Kidney epithelial cell (primary cell): ENCODE results near the gene MED13. TPM values are rescaled to one million over a fixed set of nuclear protein-coding genes. Genes with fewer than 3 reads are reported as not detected.

Experiments
- DNase-seq: peaks from one replicate; pipeline ENCODE4 v3.0.0-alpha.2; 2010; ENCODE audit warnings: low read depth
- H3K27me3 ChIP-seq: 2 replicates; pipeline ENCODE4 v1.6.0; 2011; ENCODE audit warnings: low read length; ENCODE audit not compliant: control insufficient read depth, insufficient read depth
- H3K36me3 ChIP-seq: 2 replicates; pipeline ENCODE4 v1.5.1; 2011; ENCODE audit warnings: low read length; ENCODE audit not compliant: control insufficient read depth, insufficient read depth
- H3K4me3 ChIP-seq: 2 replicates; pipeline ENCODE4 v1.5.1; 2011; ENCODE audit warnings: low read depth, mild to moderate bottlenecking, control low read depth, low read length
- total RNA-seq: library from RNA; depleted of rRNA; stranded (reverse); fragments of >200 nt; gene quantifications from 2 replicates; pipeline ENCODE4 v1.2.3, GENCODE V29; 2015
- TF ChIP-seq, protein P1 (sequence below): IDR thresholded peaks from 2 replicates; pipeline ENCODE4 v1.5.1; 2011; ENCODE audit warnings: mild to moderate bottlenecking, moderate library complexity, low read length, control low read depth, inconsistent platforms; ENCODE audit not compliant: insufficient read depth, poor library complexity, severe bottlenecking

The MED13 gene
- total RNA-seq, 1 donor from 2014 or later = 33.8 TPM

DNA sequence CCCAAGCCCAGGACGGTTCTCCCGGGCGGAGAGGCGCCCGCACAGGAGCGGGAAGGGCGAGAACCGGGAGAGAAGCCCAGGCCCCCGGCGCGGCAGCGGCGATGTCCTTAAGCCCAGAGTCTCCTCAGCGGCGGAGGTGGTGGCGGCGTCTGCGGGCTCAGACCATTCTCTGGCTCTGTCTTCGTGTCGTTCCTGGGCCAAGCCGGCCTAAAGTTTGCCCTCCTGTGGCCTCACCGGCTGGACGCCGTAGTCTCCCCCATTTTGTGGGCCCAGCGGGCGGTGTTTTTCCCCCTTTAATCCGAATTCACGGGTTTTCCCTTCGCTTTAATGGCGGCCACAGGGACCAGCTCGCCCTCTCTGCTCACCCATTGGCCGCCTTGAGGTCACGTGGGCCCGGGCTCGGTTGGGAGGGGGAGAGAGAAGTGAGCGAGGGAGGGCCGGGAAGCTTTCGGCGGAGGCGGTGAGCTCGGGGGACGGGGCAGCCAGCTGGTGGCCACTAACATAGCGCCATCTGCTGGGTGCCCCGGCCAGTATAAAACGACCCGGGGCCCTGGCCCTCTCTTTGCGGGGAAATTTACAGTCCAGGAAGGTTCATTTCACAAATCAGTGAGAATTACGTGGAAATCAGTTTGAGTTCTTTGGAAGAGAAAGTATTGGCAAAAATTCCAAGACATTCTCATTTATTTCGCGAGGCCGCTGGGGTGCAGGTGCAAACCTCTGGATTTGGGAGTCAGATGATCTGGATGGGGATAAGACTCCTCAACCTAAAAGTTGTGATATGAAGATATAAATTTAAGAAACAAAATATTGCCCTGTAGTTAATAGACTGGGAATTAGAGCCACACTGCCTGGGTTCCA lies 762 bp upstream of the MED13 start:
- DNase-seq = peak; percentile 79
- Histone ChIP-seq H3K36me3 (no peaks in the 10 kb centered on the region), H3K27me3 (no peaks in the 10 kb centered on the region), H3K4me3 (peak overlapping the region; percentile 95)
- TF ChIP-seq, protein P1, sequence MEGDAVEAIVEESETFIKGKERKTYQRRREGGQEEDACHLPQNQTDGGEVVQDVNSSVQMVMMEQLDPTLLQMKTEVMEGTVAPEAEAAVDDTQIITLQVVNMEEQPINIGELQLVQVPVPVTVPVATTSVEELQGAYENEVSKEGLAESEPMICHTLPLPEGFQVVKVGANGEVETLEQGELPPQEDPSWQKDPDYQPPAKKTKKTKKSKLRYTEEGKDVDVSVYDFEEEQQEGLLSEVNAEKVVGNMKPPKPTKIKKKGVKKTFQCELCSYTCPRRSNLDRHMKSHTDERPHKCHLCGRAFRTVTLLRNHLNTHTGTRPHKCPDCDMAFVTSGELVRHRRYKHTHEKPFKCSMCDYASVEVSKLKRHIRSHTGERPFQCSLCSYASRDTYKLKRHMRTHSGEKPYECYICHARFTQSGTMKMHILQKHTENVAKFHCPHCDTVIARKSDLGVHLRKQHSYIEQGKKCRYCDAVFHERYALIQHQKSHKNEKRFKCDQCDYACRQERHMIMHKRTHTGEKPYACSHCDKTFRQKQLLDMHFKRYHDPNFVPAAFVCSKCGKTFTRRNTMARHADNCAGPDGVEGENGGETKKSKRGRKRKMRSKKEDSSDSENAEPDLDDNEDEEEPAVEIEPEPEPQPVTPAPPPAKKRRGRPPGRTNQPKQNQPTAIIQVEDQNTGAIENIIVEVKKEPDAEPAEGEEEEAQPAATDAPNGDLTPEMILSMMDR = peak; percentile 90

DNA sequence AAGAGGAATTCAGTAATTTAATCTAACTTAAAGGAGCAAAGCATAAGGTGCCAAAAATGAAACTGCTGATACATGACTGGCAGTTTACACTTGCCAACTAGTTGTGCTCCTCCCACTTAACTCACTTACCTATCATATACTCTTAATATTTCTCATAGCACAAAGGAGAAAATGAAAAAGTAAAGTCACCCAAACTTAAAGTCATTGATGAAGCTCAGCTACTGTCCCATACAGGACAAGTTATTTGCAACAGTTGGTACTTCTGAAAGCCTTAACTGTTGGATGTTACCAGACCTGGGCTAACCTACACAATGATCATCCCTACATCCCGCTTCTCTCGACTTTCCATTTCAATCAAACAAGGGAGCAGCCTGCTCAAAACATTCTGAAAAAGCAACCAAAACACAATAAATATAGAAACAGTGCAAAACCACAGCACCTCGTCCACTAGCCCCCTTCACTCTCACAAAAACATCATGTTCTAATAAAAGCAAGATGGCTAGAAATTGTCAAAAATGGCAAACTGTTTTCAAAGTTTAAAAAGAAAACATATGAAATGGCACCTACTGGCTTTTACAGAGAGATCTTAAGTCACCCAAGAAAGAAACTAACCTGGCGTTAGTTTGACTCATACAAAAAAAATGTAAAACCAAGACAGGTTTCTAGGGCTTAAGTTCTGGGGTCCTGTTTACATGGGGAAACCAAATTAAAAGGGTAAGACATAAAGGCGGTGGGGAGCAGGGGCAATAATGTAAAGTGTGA lies 868 bp downstream of the MED13 start:
- Histone ChIP-seq H3K4me3 (peak overlapping the region; percentile 95), H3K36me3 (no peaks in the 10 kb centered on the region), H3K27me3 (no peaks in the 10 kb centered on the region)
- TF ChIP-seq, protein P1 = no peak
- DNase-seq = no peak

DNA sequence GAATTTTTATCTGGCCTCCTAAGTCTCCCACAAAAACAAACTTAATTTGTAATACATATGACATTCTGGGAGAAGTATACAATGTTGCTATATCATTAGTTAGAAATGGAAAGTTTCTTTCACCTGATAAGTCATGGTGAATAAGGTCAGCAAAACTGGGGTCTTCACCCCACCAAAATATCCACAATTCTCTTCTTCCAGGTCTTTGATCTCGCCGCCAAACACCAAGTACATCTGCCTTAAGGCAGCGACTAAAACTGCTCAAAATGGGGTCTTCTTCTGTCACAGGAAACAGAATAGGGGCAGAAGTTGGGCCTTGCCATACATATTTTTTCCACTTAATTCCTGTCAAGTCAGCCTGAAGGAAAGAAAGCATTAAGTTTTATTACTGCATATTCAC lies 2.1 kb downstream of the MED13 start:
- Histone ChIP-seq H3K27me3 (no peaks in the 10 kb centered on the region), H3K36me3 (no peaks in the 10 kb centered on the region), H3K4me3 (peak overlapping the region; percentile 95)
- TF ChIP-seq, protein P1 = no peak
- DNase-seq = no peak

DNA sequence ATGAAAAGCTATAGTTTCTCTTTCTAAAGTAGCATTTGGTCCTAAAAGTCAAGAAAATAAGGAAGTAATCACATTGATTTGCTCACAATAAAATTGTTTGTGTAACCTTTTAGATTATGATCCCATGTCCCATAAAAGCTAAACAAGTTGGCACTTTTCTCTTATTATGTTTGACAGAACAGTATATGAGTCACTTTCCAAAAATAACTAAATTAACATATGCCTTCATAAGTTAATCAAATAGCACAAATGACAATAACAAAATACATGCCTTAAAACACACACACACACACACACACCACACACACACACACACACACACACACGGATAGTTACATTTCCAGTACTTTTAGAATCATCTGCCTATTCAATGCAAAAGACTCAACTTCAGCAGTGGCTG lies 2.8 kb downstream of the MED13 start:
- no peaks in the 10 kb centered on the region for H3K36me3 ChIP-seq
- DNase-seq = no peak
- no peak overlapping the region for H3K4me3 ChIP-seq
- TF ChIP-seq, protein P1 = no peak
- no peaks in the 10 kb centered on the region for H3K27me3 ChIP-seq

DNA sequence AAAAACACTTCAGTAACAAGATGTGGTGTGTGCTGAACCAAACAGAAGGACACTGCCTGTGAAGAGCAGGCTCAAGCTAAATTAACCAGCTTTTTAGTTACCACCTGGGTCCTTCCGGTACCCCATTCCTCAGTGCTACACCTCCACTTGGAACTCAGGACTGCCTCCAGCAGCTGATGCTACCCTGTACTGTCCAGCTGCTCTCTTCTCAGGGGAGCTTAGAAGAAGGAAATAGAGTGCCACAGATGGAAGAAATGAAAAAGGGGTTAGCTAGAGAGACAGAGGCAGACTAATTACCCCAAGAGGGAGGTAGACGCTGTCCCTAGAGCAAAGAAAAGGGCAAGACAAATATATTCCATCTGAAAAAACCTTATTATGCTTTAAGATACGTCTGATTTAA lies 5.7 kb downstream of the MED13 start:
- H3K27me3 ChIP-seq = no peaks in the 10 kb centered on the region
- H3K36me3 ChIP-seq = no peaks in the 10 kb centered on the region
- TF ChIP-seq, protein P1 = no peak
- no peak for DNase-seq
- H3K4me3 ChIP-seq = no peak overlapping the region
